Measurements from ENCODE around the gene TSHZ2.

- no peak for TF ChIP-seq GATA2 (IDR thresholded peaks at IDR 0.05; ENCODE audit: low read depth, low read length)
- no peak for TF ChIP-seq GATA3 (IDR thresholded peaks at IDR 0.05; ENCODE audit: low read depth, low read length)
Measured at GRCh38 chr20:53157443-53158408, 185.6 kb downstream of the TSHZ2 start.
